ENCODE data around the gene KLRF1.

DNA sequence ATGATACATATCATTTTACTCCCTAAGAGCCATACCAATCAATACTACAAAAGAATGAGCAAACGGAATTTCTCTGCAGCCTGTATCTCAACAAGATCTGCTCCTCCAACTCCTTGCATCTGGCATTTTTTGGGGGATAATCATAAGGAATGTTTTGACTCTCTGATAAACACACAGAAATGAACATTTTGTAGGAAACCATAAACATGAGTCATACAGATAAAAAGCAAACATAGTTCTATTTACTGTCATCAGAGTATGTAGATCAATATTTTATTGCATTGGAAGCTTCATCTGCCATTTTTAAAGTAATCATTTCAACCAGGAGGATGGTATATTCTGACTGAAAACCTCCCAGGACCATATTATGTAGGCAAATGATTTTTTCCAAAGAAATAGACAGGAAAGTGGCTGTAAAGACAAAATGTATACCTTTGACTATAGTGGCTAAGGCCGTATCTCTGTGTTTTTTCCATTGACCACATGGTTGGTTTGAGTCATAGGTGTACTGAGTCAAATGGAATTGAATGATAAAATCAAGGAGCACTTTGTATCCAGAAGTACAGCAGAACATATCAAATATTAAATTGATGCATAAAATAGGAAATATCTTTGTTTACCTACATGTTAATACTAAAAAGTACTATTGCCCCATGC, 34.2 kb upstream of the KLRF1 start:
- TF ChIP-seq SMC3 (IDR thresholded peaks at IDR 0.05; ENCODE audit: low read depth, low read length) = no peak
- TF ChIP-seq IRF3 (IDR thresholded peaks at IDR 0.05; ENCODE audit: low read depth, low read length) = no peak
- no peak for TF ChIP-seq CTCF (IDR thresholded peaks at IDR 0.05)
- TF ChIP-seq PBX3 (IDR thresholded peaks at IDR 0.05) = no peak
- TF ChIP-seq POLR2AphosphoS5 (IDR thresholded peaks at IDR 0.05; ENCODE audit: low read depth, low read length) = no peak
- TF ChIP-seq EP300 (IDR thresholded peaks at IDR 0.05; ENCODE audit: borderline replicate concordance in 1 of 2, low read depth in 1 of 2, low read length in 1 of 2) = no peak
